Cardiac ventricle fibroblast (primary cell): Measurements from ENCODE around the gene GAGE12E. TPM values are rescaled to one million over a fixed set of nuclear protein-coding genes. Genes with fewer than 3 reads are reported as not detected.

Experiments
- total RNA-seq: library from RNA; depleted of rRNA; stranded (reverse); fragments of >200 nt; gene quantifications from 2 replicates; pipeline ENCODE4 v1.2.3, GENCODE V29; 2015

Gene GAGE12E
- total RNA-seq = not detected in 2 replicates

GRCh38 chrX:49550989-49551388 is at the start of gene GAGE12E:
TSS of gene GAGE12E (plus strand) at chrX:49551289. CDS start at chrX:49552444, 1,155 bp downstream.

GRCh38 chrX:49531877-49532276 is 19.2 kb upstream of the GAGE12E start, which contains the start of gene GAGE12C:
TSS of gene GAGE12C (plus strand) at chrX:49532177. CDS start at chrX:49533332, 1,155 bp downstream.

GRCh38 chrX:49541433-49541832 is 9.7 kb upstream of the GAGE12E start, which contains the start of gene GAGE12D:
TSS of gene GAGE12D (plus strand) at chrX:49541733. CDS start at chrX:49542888, 1,155 bp downstream.

GRCh38 chrX:49560542-49560941 is 9.5 kb downstream of the GAGE12E start, which contains the start of gene GAGE12F:
TSS of gene GAGE12F (plus strand) at chrX:49560842. CDS start at chrX:49561997, 1,155 bp downstream.

GRCh38 chrX:49570100-49570499 is 19.0 kb downstream of the GAGE12E start, which contains the start of gene GAGE12G:
TSS of gene GAGE12G (plus strand) at chrX:49570400. CDS start at chrX:49571555, 1,155 bp downstream.

GRCh38 chrX:49579649-49580048 is 28.6 kb downstream of the GAGE12E start, which contains the start of gene GAGE12H:
TSS of gene GAGE12H (plus strand) at chrX:49579949. CDS start at chrX:49581104, 1,155 bp downstream.

GRCh38 chrX:49589196-49589595 is 38.1 kb downstream of the GAGE12E start, which contains the start of gene GAGE2A:
TSS of gene GAGE2A (plus strand) at chrX:49589496. CDS start at chrX:49590651, 1,155 bp downstream.

GRCh38 chrX:49598720-49599119 is 47.6 kb downstream of the GAGE12E start, which contains the start of gene GAGE1:
TSS of gene GAGE1 (plus strand) at chrX:49599020. CDS start at chrX:49600175, 1,155 bp downstream.

Other genes with a start within 250 kb of the GAGE12E start
- not detected in 2 replicates for gene GAGE10, start 247.6 kb upstream of the GAGE12E start, total RNA-seq
- not detected in 2 replicates for gene GAGE12J, start 229.3 kb upstream of the GAGE12E start, total RNA-seq
- gene GAGE13, start 219.7 kb upstream of the GAGE12E start, total RNA-seq = not detected in 2 replicates
- not detected in 2 replicates for gene GAGE12C, start 19.1 kb upstream of the GAGE12E start, total RNA-seq
- gene GAGE12D, start 9.6 kb upstream of the GAGE12E start, total RNA-seq = not detected in 2 replicates
- gene GAGE12F, start 9.6 kb downstream of the GAGE12E start, total RNA-seq = not detected in 2 replicates
- not detected in 2 replicates for gene GAGE12G, start 19.1 kb downstream of the GAGE12E start, total RNA-seq
- not detected in 2 replicates for gene GAGE12H, start 28.7 kb downstream of the GAGE12E start, total RNA-seq
- not detected in 2 replicates for gene GAGE2A, start 38.2 kb downstream of the GAGE12E start, total RNA-seq
- not detected in 2 replicates for gene GAGE1, start 47.7 kb downstream of the GAGE12E start, total RNA-seq
- gene PAGE1, start 144.7 kb downstream of the GAGE12E start, total RNA-seq = not detected in 2 replicates